NCI-H446 treated with DMSO at 0.1 percent for 48 hours (cell line): ENCODE data around the gene TM4SF1.
"Not testable (repeated sequence)": the region's sequence is repeated elsewhere in the genome, so short reads cannot be mapped to it uniquely, and the experiment has no call there.

ENCODE experiments used
- DNase-seq: peaks from one replicate; lab custom pipeline; 2025; lab: John Stamatoyannopoulos, UW

TM4SF1 gene

GRCh38 chr3:149395107-149396089, 17.9 kb upstream of the TM4SF1 start:
- DNase-seq, result peak; percentile 49

- peak; percentile 32 for DNase-seq
Measured at GRCh38 chr3:149393345-149394160, 16.1 kb upstream of the TM4SF1 start.

GRCh38 chr3:149391960-149392359, 14.5 kb upstream of the TM4SF1 start:
- DNase-seq, result no peak

- DNase-seq, result no peak
Measured at GRCh38 chr3:149390772-149391212, 13.3 kb upstream of the TM4SF1 start.

GRCh38 chr3:149390294-149390693, 12.8 kb upstream of the TM4SF1 start:
- no peak for DNase-seq

- DNase-seq, result no peak
Measured at GRCh38 chr3:149388531-149389417, 11.3 kb upstream of the TM4SF1 start.

GRCh38 chr3:149388001-149388440, 10.6 kb upstream of the TM4SF1 start:
- no peak for DNase-seq

GRCh38 chr3:149386299-149386606, 8.8 kb upstream of the TM4SF1 start:
- DNase-seq, result no peak

- no peak for DNase-seq
Measured at GRCh38 chr3:149385617-149386298, 8.3 kb upstream of the TM4SF1 start.

- no peak for DNase-seq
Measured at GRCh38 chr3:149384911-149385321, 7.5 kb upstream of the TM4SF1 start.

GRCh38 chr3:149384167-149384566, 6.7 kb upstream of the TM4SF1 start:
- no peak for DNase-seq

- no peak for DNase-seq
Measured at GRCh38 chr3:149383703-149384102, 6.3 kb upstream of the TM4SF1 start.

GRCh38 chr3:149382518-149382917, 5.1 kb upstream of the TM4SF1 start:
- no peak for DNase-seq

- no peak for DNase-seq
Measured at GRCh38 chr3:149382101-149382467, 4.6 kb upstream of the TM4SF1 start.

- DNase-seq, result no peak
Measured at GRCh38 chr3:149381173-149382100, 4.0 kb upstream of the TM4SF1 start.

- DNase-seq, result not testable (repeated sequence)
Measured at GRCh38 chr3:149380220-149380619, 2.8 kb upstream of the TM4SF1 start.

- no peak for DNase-seq
Measured at GRCh38 chr3:149378478-149379309, 1.2 kb upstream of the TM4SF1 start.

GRCh38 chr3:149376718-149377407, 586 bp downstream of the TM4SF1 start:
- peak; percentile 67 for DNase-seq
